Measurements from ENCODE around the gene PIP4K2C. TPM values are rescaled to one million over a fixed set of nuclear protein-coding genes. Genes with fewer than 3 reads are reported as not detected.
"Not testable (repeated sequence)": the region's sequence is repeated elsewhere in the genome, so short reads cannot be mapped to it uniquely, and the experiment has no call there.

PIP4K2C gene
- total RNA-seq, 2 donors from 2014 or later: 37.4 to 51.1 TPM

- H3K4me3 ChIP-seq: no peak overlapping the region
- H3K27me3 ChIP-seq (replicated peaks; ENCODE audit: insufficient read depth): no peaks in the 10 kb centered on the region
- intact Hi-C loops (cut with DNase I): no loop called here
- H3K36me3 ChIP-seq: no peaks in the 10 kb centered on the region
- H3K4me1 ChIP-seq (replicated peaks): no peaks in the 10 kb centered on the region
- WGBS: 78% methylated on average over 6 of the region's 6 CpGs
- no peaks in the 10 kb centered on the region for H3K9me3 ChIP-seq
- H3K27ac ChIP-seq: no peak overlapping the region
- no peak for DNase-seq (ENCODE audit: low spot score)
- TF ChIP-seq CTCF (IDR thresholded peaks at IDR 0.05) (no peak), POLR2AphosphoS5 (IDR thresholded peaks at IDR 0.05) (no peak), POLR2A (IDR thresholded peaks at IDR 0.05) (no peak)
These were observed 22.2 kb upstream of the PIP4K2C start for GRCh38 chr12:57568838-57569237.

DNA sequence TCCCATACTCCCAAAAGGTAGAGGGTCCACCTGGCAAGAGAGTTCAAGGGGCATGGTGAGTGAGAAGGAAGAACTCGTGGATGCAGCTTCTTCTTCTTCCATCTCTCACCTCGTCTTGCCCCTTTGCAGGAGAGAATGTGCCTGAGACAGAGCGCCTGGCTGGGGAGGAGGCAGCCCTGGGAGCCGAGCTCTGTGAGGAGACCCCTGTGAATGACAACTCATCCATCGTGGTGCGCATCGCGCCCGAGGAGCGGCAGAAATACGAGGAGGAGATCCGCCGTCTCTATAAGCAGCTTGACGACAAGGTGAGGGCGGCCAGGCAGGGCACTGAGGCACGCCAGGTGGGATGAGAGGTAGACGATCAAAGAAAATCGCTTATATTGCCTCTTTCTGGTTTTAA is 21.1 kb upstream of the PIP4K2C start:
- intact Hi-C loops (cut with DNase I): no loop called here
- H3K27me3 ChIP-seq (replicated peaks; ENCODE audit: insufficient read depth): no peaks in the 10 kb centered on the region
- no peak for DNase-seq (ENCODE audit: low spot score)
- H3K4me3 ChIP-seq: no peak overlapping the region
- TF ChIP-seq POLR2AphosphoS5 (IDR thresholded peaks at IDR 0.05) (no peak), POLR2A (IDR thresholded peaks at IDR 0.05) (no peak), CTCF (IDR thresholded peaks at IDR 0.05) (no peak)
- H3K4me1 ChIP-seq (replicated peaks): no peaks in the 10 kb centered on the region
- no peak overlapping the region for H3K27ac ChIP-seq
- H3K36me3 ChIP-seq: no peaks in the 10 kb centered on the region
- no peaks in the 10 kb centered on the region for H3K9me3 ChIP-seq
- 87% methylated on average over 18 of the region's 18 CpGs for WGBS

DNA sequence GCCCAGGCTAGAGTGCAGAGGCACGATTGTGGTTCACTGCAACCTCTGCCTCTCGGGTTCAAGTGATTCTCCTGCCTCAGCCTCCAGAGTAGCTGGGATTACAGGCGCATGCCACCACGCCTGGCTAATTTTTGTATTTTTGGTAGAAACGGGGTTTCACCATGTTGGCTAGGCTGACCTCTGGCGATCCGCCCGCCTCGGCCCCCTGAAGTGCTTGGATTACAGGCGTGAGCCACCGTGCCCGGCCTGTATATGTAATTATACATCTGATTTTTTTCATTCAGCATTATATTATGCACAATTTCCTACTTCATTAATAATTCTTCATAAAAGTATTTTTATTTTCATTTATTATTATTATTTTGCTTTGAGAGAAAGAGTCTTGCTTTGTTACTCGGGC is 20.6 kb upstream of the PIP4K2C start:
- H3K4me3 ChIP-seq; DNase-seq (ENCODE audit: low spot score); H3K9me3 ChIP-seq; H3K36me3 ChIP-seq; H3K27ac ChIP-seq; H3K27me3 ChIP-seq (replicated peaks; ENCODE audit: insufficient read depth); H3K4me1 ChIP-seq (replicated peaks); intact Hi-C loops (cut with DNase I): not testable (repeated sequence)
- WGBS: 88% methylated on average over 13 of the region's 13 CpGs

GRCh38 chr12:57571926-57572762 is 18.8 kb upstream of the PIP4K2C start:
- WGBS: 84% methylated on average over 12 of the region's 12 CpGs
- no peaks in the 10 kb centered on the region for H3K36me3 ChIP-seq
- H3K4me1 ChIP-seq (replicated peaks): no peaks in the 10 kb centered on the region
- DNase-seq (ENCODE audit: low spot score): no peak
- H3K27me3 ChIP-seq (replicated peaks; ENCODE audit: insufficient read depth): no peaks in the 10 kb centered on the region
- no peaks in the 10 kb centered on the region for H3K9me3 ChIP-seq
- intact Hi-C loops (cut with DNase I): no loop called here
- TF ChIP-seq POLR2AphosphoS5 (IDR thresholded peaks at IDR 0.05) (no peak), CTCF (IDR thresholded peaks at IDR 0.05) (no peak), POLR2A (IDR thresholded peaks at IDR 0.05) (no peak)
- no peak overlapping the region for H3K4me3 ChIP-seq
- H3K27ac ChIP-seq: no peak overlapping the region

DNA sequence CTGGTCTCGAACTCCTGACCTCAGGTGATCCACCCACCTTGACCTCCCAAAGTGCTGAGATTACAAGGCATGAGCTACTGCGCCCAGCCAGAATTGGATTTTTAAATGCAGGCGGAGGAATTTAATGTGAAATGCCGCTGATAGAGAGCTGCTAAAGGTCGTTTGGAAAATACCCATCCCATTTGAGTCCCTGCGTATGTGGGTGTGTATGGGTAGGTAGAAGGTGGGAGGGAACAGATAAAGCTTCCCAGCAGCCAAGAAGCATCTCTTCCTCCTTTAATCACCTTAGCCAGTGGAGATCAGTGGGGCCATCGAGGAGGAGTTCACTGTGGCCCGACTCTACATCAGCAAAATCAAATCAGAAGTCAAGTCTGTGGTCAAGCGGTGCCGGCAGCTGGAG is 16.2 kb upstream of the PIP4K2C start:
- TF ChIP-seq POLR2A (IDR thresholded peaks at IDR 0.05) (no peak), POLR2AphosphoS5 (IDR thresholded peaks at IDR 0.05) (no peak), CTCF (IDR thresholded peaks at IDR 0.05) (no peak)
- intact Hi-C loops (cut with DNase I): no loop called here
- DNase-seq (ENCODE audit: low spot score): no peak
- Histone ChIP-seq H3K4me3 (no peak overlapping the region), H3K4me1 (replicated peaks) (no peaks in the 10 kb centered on the region), H3K27me3 (replicated peaks; ENCODE audit: insufficient read depth) (no peaks in the 10 kb centered on the region), H3K27ac (no peak overlapping the region), H3K9me3 (no peaks in the 10 kb centered on the region), H3K36me3 (no peaks in the 10 kb centered on the region)
- 88% methylated on average over 10 of the region's 10 CpGs for WGBS

Data from prostate gland (tissue), 2 donors.